ENCODE measurements around the gene KLF11. TPM values are rescaled to one million over a fixed set of nuclear protein-coding genes. Genes with fewer than 3 reads are reported as not detected.
A peak's percentile ranks its signal among the peaks of the same experiment; 100 is the strongest.

The KLF11 gene
- total and polyA plus RNA-seq, 2 of the 8 experiments (the other 6 are each of a cell fraction or from before 2014, with no cell fraction given): 6.4 to 10.1 TPM

DNA sequence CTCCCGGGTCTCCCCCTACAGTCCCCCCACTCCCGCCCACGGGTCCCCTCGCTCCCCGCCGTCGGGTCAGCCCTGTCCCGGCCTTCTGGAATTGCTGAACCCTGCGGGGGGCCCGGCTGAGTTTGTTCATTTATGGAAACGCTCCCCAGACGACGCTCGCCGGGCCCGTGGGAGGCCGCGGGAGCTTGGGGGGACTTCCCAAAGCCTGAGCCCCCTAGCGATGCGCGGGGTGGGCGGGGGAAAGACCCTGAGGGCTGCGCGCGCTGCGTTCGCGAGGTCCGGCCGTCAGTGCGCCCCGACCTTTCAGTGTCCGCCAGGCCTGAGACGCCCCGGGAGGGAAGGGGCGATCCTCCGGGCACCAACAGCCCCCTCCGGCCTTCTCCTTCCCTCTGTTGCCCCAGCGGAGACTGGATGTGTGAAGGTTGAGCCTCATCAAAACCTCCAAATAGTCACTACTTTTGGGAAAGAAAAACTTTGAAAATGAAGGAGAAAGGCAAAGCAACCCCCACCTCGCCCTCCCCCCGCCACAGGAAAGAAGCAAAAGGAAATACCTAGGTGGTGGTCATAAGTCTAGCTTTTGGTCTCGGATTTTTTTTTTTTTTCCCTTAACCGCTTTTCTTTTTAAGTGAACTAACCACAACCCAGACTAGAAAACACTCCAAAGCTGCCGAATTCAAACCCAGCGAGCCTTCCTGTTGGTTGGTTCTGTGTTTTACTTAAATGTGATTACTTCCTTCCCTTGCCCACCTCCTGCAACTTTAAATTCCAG is 37.4 kb downstream of the KLF11 start:
- CTCF ChIA-PET (ENCODE audit: partially characterized antibody): interaction anchor here (0.6 to 20.0 kb wide), 5 partner anchors 9 to 61 kb away, joined by 3 to 429 read pairs (median 4); no protein-coding TSS in a partner anchor
- peaks cover 14 to 32% (median 25%) of the 10 kb centered on the region in 4 experiments for H3K27me3 ChIP-seq (replicated peaks in 1 of 4; ENCODE audit: control insufficient read depth in 3 of 4, extremely low read depth in 1 of 4, insufficient read depth in 3 of 4, low read length in 3 of 4)
- FAIRE-seq: no peak

More for the DNA sequence above, 37.4 kb downstream of the KLF11 start:
- Histone ChIP-seq H4K5ac (ENCODE audit: insufficient read length, low read depth, low read length) (no peak overlapping the region), H3K79me2 (ENCODE audit: control insufficient read depth in 1 of 2, insufficient read depth in 2 of 2, low read length in 2 of 2) (no peaks in the 10 kb centered on the region), H2AFZ (ENCODE audit: low read length) (no peak overlapping the region), H4K91ac (replicated peaks; ENCODE audit: insufficient read length, low read length) (no peak overlapping the region), H3K79me1 (ENCODE audit: low read depth, low read length) (no peaks in the 10 kb centered on the region), H3K27ac (ENCODE audit: low read depth, low read length) (no peak overlapping the region), H3K4me2 (ENCODE audit: insufficient read depth in 1 of 2, low read depth in 2 of 2, low read length in 2 of 2) (peak overlapping the region; percentile 54 to 72), H3K23me2 (ENCODE audit: low read depth, low read length) (peaks cover 10% of the 10 kb centered on the region; the same call in 1 of the 2 replicates), H2AK5ac (ENCODE audit: low read depth, low read length) (no peak overlapping the region), H3K18ac (ENCODE audit: extremely low read depth, low read length) (peak overlapping the region; percentile 48; the same call in 1 of the 2 replicates), H2BK15ac (ENCODE audit: low read length) (no peak overlapping the region), H4K8ac (ENCODE audit: extremely low read depth, insufficient read depth, low read length) (no peak overlapping the region), H3K14ac (ENCODE audit: insufficient read length) (no peak overlapping the region), H3K9ac (replicated peaks in 1 of 4; ENCODE audit: extremely low read depth in 1 of 4, low read depth in 3 of 4, low read length in 3 of 4) (peak overlapping the region in 1 of 4 experiments; percentile 41; a peak in 1 of 7 replicates), H2BK20ac (ENCODE audit: low read length) (no peak overlapping the region), H3K56ac (replicated peaks; ENCODE audit: insufficient read length, low read depth, low read length) (no peak overlapping the region), H3K4me1 (replicated peaks in 1 of 4; ENCODE audit: control insufficient read depth in 3 of 4, insufficient read depth in 4 of 4, low read length in 3 of 4) (peaks cover 0 to 7% (median 4%) of the 10 kb centered on the region in 4 experiments; a peak in 2 of 7 replicates), H3K4me3 (ENCODE audit: extremely low read depth in 1 of 4, insufficient read depth in 2 of 4, low read depth in 3 of 4, low read length in 4 of 4) (peak overlapping the region; percentile 14 to 63 (median 32)), H3K4ac (replicated peaks; ENCODE audit: insufficient read length, low read depth, low read length) (no peak overlapping the region), H4K20me1 (replicated peaks in 1 of 2; ENCODE audit: control insufficient read depth in 1 of 2, insufficient read depth in 2 of 2, low read length in 2 of 2) (no peaks in the 10 kb centered on the region), H2BK5ac (ENCODE audit: low read depth, low read length) (no peak overlapping the region), H2BK120ac (replicated peaks; ENCODE audit: low read depth, low read length) (no peak overlapping the region), H3K36me3 (ENCODE audit: control insufficient read depth in 2 of 4, insufficient read depth in 4 of 4, low read length in 3 of 4) (no peaks in the 10 kb centered on the region), H2BK12ac (ENCODE audit: low read depth, low read length) (no peak overlapping the region), H3K9me3 (ENCODE audit: insufficient read depth in 2 of 2, low read depth in 1 of 2, low read length in 1 of 2) (no peaks in the 10 kb centered on the region), H3K23ac (ENCODE audit: insufficient read length) (no peak overlapping the region)
- POLR2A ChIA-PET (ENCODE audit: partially characterized antibody): no interaction called here
- DNase-seq (ENCODE audit: low read depth in 1 of 2, low spot score in 2 of 2): no peak
- WGBS, 2 experiments (ENCODE audit: extremely low coverage in 1 of 2, insufficient coverage in 1 of 2, insufficient read length in 1 of 2, insufficient replicate concordance in 2 of 2, low coverage in 1 of 2, low lambda C conversion rate in 2 of 2, missing lambda C conversion rate in 1 of 2): 10% methylated on average over 20 of the region's 45 CpGs; no CpG with 5 or more reads in 1 of the 2 experiments
- TF ChIP-seq SUZ12 (IDR thresholded peaks at IDR 0.05; ENCODE audit: low read length): 0 out of 2 replicates have a peak, but pooled peaks have one; percentile 39
- peak; percentile 52 for TF ChIP-seq EZH2 (IDR thresholded peaks at IDR 0.05; ENCODE audit: low read depth, low read length, severe bottlenecking)
- TF ChIP-seq TAF1 (IDR thresholded peaks at IDR 0.05; ENCODE audit: low read depth, low read length): no peak
